HepG2 (cell line): ENCODE results near the gene PTPRD. TPM values are rescaled to one million over a fixed set of nuclear protein-coding genes. Genes with fewer than 3 reads are reported as not detected.

Experiments used
- ATAC-seq: fragments of 200-7000 bp; cut with Tn5 transposase; 3 replicates; pipeline ENCODE4 v1.9.1; 2020; ENCODE audit warnings: mild to moderate bottlenecking, moderate library complexity
- BruUV-seq: library from RNA; stranded (reverse); fragments of 400-500 nt; replicated peaks from 2 replicates; lab custom pipeline; 2021; lab: Mats Ljungman, UMichigan
- CTCF ChIA-PET: fragments of 300-600 bp; formaldehyde crosslinking; extraction: SDS; loops from one replicate; lab custom pipeline; 2021; ENCODE audit warnings: low total read pairs, inconsistent platforms, low intra/inter-chr PET ratio; lab: Yijun Ruan, JAX
- POLR2A ChIA-PET: fragments of 350-600 bp; sonication (Branson Sonifier 250); formaldehyde crosslinking; loops from one replicate; lab custom pipeline; 2020; ENCODE audit warnings: antibody characterized with exemption, inconsistent platforms; lab: Yijun Ruan, JAX
- DNase-seq: peaks from one replicate; pipeline ENCODE4 v3.0.0-alpha.2; 2015; ENCODE audit warnings: low spot score
- FAIRE-seq: peaks from 3 replicates; lab custom pipeline; 2011; peaks lifted over from hg19 to GRCh38; lab: Jason Lieb, UNC
- H2AFZ ChIP-seq: one replicate; pipeline ENCODE4 v1.6.1; 2011; ENCODE audit warnings: low read length, inconsistent platforms
- H3K27ac ChIP-seq: fragments of 300-600 bp; 3 replicates; pipeline ENCODE4 v1.8.0; 2011; ENCODE audit warnings: mixed run types, mild to moderate bottlenecking, mixed read lengths, low read length, inconsistent platforms; ENCODE audit not compliant: insufficient read depth; ENCODE audit errors: extremely low read length
- H3K27me3 ChIP-seq, 2 experiments: fragments of 200-600 bp in 1 of 2; 2 replicates in 1 of 2; 3 replicates in 1 of 2; pipeline versions ENCODE4 v1.6.0 to v1.8.0; 2011; ENCODE audit warnings: low read length in 2 of 2, mild to moderate bottlenecking in 2 of 2, moderate library complexity in 2 of 2, inconsistent platforms in 1 of 2; ENCODE audit not compliant: insufficient read depth in 2 of 2, control insufficient read depth in 1 of 2
- H3K36me3 ChIP-seq, 2 experiments: fragments of 200-600 bp in 1 of 2; replicated peaks in 1 of 2; 2 replicates in 1 of 2; 3 replicates in 1 of 2; pipeline versions ENCODE4 v1.5.1 to v1.8.0; 2011; ENCODE audit warnings: low read length in 2 of 2, inconsistent platforms in 1 of 2; ENCODE audit not compliant: insufficient read depth in 2 of 2, control insufficient read depth in 1 of 2
- H3K4me1 ChIP-seq: 2 replicates; pipeline ENCODE4 v1.5.1; 2012; ENCODE audit warnings: low read length, inconsistent platforms; ENCODE audit not compliant: insufficient read depth
- H3K4me2 ChIP-seq: 2 replicates; pipeline ENCODE4 v1.6.0; 2011; ENCODE audit warnings: low read depth, low read length, inconsistent platforms
- H3K4me3 ChIP-seq, 3 experiments: fragments of 200-600 bp in 1 of 3; sonication (generic), shearing (Covaris generic) in 1 of 3; replicated peaks in 1 of 3; 2 replicates each; pipeline ENCODE4 v1.5.1; 2011 to 2016; ENCODE audit warnings: low read length in 3 of 3, inconsistent platforms in 2 of 3, low read depth in 2 of 3, mild to moderate bottlenecking in 2 of 3, control low read depth in 1 of 3, mixed read lengths in 1 of 3; ENCODE audit not compliant: insufficient read depth in 1 of 3
- H3K79me2 ChIP-seq: one replicate; pipeline ENCODE4 v1.6.1; 2011; ENCODE audit warnings: low read length, inconsistent platforms; ENCODE audit not compliant: insufficient read depth
- H3K9ac ChIP-seq: 2 replicates; pipeline ENCODE4 v1.6.0; 2011; ENCODE audit warnings: mild to moderate bottlenecking, low read depth, low read length, inconsistent platforms; ENCODE audit not compliant: insufficient read depth
- H3K9me3 ChIP-seq: 2 replicates; pipeline ENCODE4 v1.5.1; 2012; ENCODE audit warnings: mild to moderate bottlenecking, low read length
- H4K20me1 ChIP-seq: 2 replicates; pipeline ENCODE4 v1.6.0; 2011; ENCODE audit warnings: inconsistent platforms, mild to moderate bottlenecking, low read length, moderate library complexity; ENCODE audit not compliant: insufficient read depth
- JUNB ChIP-seq: sonication (generic); formaldehyde crosslinking; IDR thresholded peaks from 2 replicates; pipeline ENCODE4 v1.8.0; 2022; ENCODE audit warnings: missing genetic modification reagents, mild to moderate bottlenecking, borderline replicate concordance
- KLF15 ChIP-seq: sonication (generic); formaldehyde crosslinking; IDR thresholded peaks from 2 replicates; pipeline ENCODE4 v1.8.1; 2023; ENCODE audit warnings: borderline replicate concordance, mild to moderate bottlenecking, inconsistent platforms, missing genetic modification reagents, mixed read lengths
- MAX ChIP-seq: IDR thresholded peaks from 2 replicates; pipeline ENCODE4 v1.6.1; 2012; ENCODE audit warnings: inconsistent platforms
- RFXAP ChIP-seq: sonication (generic); formaldehyde crosslinking; IDR thresholded peaks from 2 replicates; pipeline ENCODE4 v1.4.0; 2020; ENCODE audit warnings: missing genetic modification reagents, borderline replicate concordance
- SMARCC2 ChIP-seq: fragments of 450-650 bp; IDR thresholded peaks from 2 replicates; pipeline ENCODE4 v1.6.1; 2017; ENCODE audit warnings: antibody characterized with exemption, mild to moderate bottlenecking
- SP1 ChIP-seq, 2 experiments: fragments of 450-650 bp in 1 of 2; sonication (generic) in 1 of 2; formaldehyde crosslinking in 1 of 2; IDR thresholded peaks; 2 replicates each; pipeline versions ENCODE4 v1.4.0 to v1.6.1; 2016 to 2020; ENCODE audit warnings: missing genetic modification reagents in 1 of 2
- SRF ChIP-seq: IDR thresholded peaks from 2 replicates; pipeline ENCODE4 v1.6.1; 2011; ENCODE audit warnings: mild to moderate bottlenecking, low read depth, low read length, moderate library complexity
- ZBTB46 ChIP-seq: sonication (generic); formaldehyde crosslinking; IDR thresholded peaks from 2 replicates; pipeline ENCODE4 v1.4.0; 2020; ENCODE audit warnings: mild to moderate bottlenecking, missing genetic modification reagents, borderline replicate concordance
- ZNF367 ChIP-seq: sonication (generic); formaldehyde crosslinking; IDR thresholded peaks from 2 replicates; pipeline ENCODE4 v1.4.0; 2020; ENCODE audit warnings: missing genetic modification reagents, borderline replicate concordance
- ZNF614 ChIP-seq: IDR thresholded peaks from 2 replicates; pipeline ENCODE4 v1.6.1; 2018; ENCODE audit warnings: missing biosample characterization, missing genetic modification reagents, inconsistent platforms, borderline replicate concordance
- ZSCAN22 ChIP-seq: sonication (generic); formaldehyde crosslinking; IDR thresholded peaks from 2 replicates; pipeline ENCODE4 v1.4.0; 2020; ENCODE audit warnings: mild to moderate bottlenecking, missing genetic modification reagents
- WGBS: methylation state at CpG from one replicate; pipeline ENCODE4 v1.1.6; 2017; ENCODE audit warnings: low lambda C conversion rate; 5-methylcytosine and 5-hydroxymethylcytosine counted together
- in situ Hi-C: cut with HindIII; loops from 2 replicates; pipeline ENCODE4 v1.10.0; 2017; ENCODE audit warnings: low pct_unique_long_range_greater_than_20kb; ENCODE audit not compliant: extremely low pct_ligation_motif_present
- intact Hi-C: fragments of 100-400 bp; cut with micrococcal nuclease; formaldehyde crosslinking; loops from one replicate; pipeline ENCODE4 v1.10.0; 2022; ENCODE audit not compliant: unreplicated experiment
- polyA plus RNA-seq, 8 experiments: library from polyadenylated mRNA; depleted of rRNA in 3 of 8; stranded (reverse) in 7 of 8; unstranded in 1 of 8; fragments of >200 nt; fragmentation: Illumina TruSeq in 4 of 8; extraction: Trizol in 4 of 8; gene quantifications; 2 replicates each; pipeline versions ENCODE4 v1.2.1 to v1.2.3, GENCODE V29; 2011 to 2016; ENCODE audit warnings: low read depth in 4 of 8, missing spikeins in 1 of 8, mixed read lengths in 1 of 8; ENCODE audit not compliant: insufficient read depth in 1 of 8
- total RNA-seq, 5 experiments: library from RNA; depleted of rRNA; stranded (reverse); fragments of >200 nt; fragmentation: Illumina TruSeq; extraction: Trizol; gene quantifications; 2 replicates each; pipeline ENCODE4 v1.2.3, GENCODE V29; 2016; ENCODE audit warnings: low read depth in 1 of 5
- TF ChIP-seq, protein P1 (sequence below): sonication (generic); formaldehyde crosslinking; IDR thresholded peaks from 2 replicates; pipeline ENCODE4 v1.5.1; 2020; ENCODE audit warnings: missing genetic modification reagents, mild to moderate bottlenecking, borderline replicate concordance

The PTPRD gene
- total and polyA plus RNA-seq, 2 of the 13 experiments (the other 11 are each of a cell fraction or from before 2014, with no cell fraction given), result 0.05 TPM; not detected in 1

GRCh38 chr9:8267636-8268035 is 2345.2 kb downstream of the PTPRD start:
- intact Hi-C loops, result no loop called here
- Histone ChIP-seq H3K27ac (no peak overlapping the region), H3K79me2 (no peaks in the 10 kb centered on the region), H3K4me2 (no peak overlapping the region), H3K36me3 (no peaks in the 10 kb centered on the region), H3K4me1 (peaks cover 17% of the 10 kb centered on the region; the same call in 1 of the 2 replicates), H3K9me3 (peaks cover 74% of the 10 kb centered on the region), H3K4me3 (no peak overlapping the region), H2AFZ (no peak overlapping the region), H3K27me3 (no peaks in the 10 kb centered on the region), H3K9ac (no peak overlapping the region), H4K20me1 (no peaks in the 10 kb centered on the region)
- POLR2A ChIA-PET, result no interaction called here
- no TSS peak for BruUV-seq
- CTCF ChIA-PET, result no interaction called here
- ATAC-seq (no peak), DNase-seq (no peak), FAIRE-seq (no peak)
- in situ Hi-C loops, result no loop called here
- TF ChIP-seq ZSCAN22 (CRISPR knock-in tag) (no peak), SP1 (IDR thresholded peaks at IDR 0.05) (no peak), SP1 (CRISPR knock-in tag; IDR thresholded peaks at IDR 0.05) (no peak), MAX (no peak), ZBTB46 (CRISPR knock-in tag) (no peak), ZNF367 (CRISPR knock-in tag) (no peak), RFXAP (no peak), SMARCC2 (no peak), ZNF614 (CRISPR knock-in tag) (no peak), SRF (no peak), JUNB (CRISPR knock-in tag) (no peak), KLF15 (CRISPR knock-in tag) (no peak)
- TF ChIP-seq, protein P1, sequence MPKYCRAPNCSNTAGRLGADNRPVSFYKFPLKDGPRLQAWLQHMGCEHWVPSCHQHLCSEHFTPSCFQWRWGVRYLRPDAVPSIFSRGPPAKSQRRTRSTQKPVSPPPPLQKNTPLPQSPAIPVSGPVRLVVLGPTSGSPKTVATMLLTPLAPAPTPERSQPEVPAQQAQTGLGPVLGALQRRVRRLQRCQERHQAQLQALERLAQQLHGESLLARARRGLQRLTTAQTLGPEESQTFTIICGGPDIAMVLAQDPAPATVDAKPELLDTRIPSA (CRISPR knock-in tag), result no peak
- whole genome bisulfite sequencing, result 64% methylated on average over 2 of the region's 2 CpGs
